Smooth muscle cell (in vitro differentiated cells): ENCODE measurements around the gene TFDP2. TPM values are rescaled to one million over a fixed set of nuclear protein-coding genes. Genes with fewer than 3 reads are reported as not detected.

Experiments
- DNase-seq: peaks from one replicate; lab custom pipeline; 2025; ENCODE audit not compliant: unreplicated experiment; lab: John Stamatoyannopoulos, UW
- H2AFZ ChIP-seq: fragments of 200-600 bp; sonication (generic); 2 replicates; pipeline ENCODE4 v1.6.0; 2016; ENCODE audit warnings: antibody characterized with exemption, low read depth, mild to moderate bottlenecking
- H3F3A ChIP-seq: fragments of 200-600 bp; sonication (generic); 2 replicates; pipeline ENCODE4 v1.6.0; 2017; ENCODE audit warnings: antibody characterized with exemption, low read depth
- H3K27ac ChIP-seq: fragments of 200-600 bp; sonication (generic); 2 replicates; pipeline ENCODE4 v1.5.1; 2016; ENCODE audit warnings: low read depth, mild to moderate bottlenecking
- H3K27me3 ChIP-seq: fragments of 200-600 bp; sonication (generic); 2 replicates; pipeline ENCODE4 v1.6.1; 2016; ENCODE audit warnings: low read depth, mild to moderate bottlenecking
- H3K36me3 ChIP-seq: fragments of 200-600 bp; sonication (generic); 2 replicates; pipeline ENCODE4 v1.5.1; 2016; ENCODE audit warnings: low read depth
- H3K4me1 ChIP-seq: fragments of 200-600 bp; sonication (generic); 2 replicates; pipeline ENCODE4 v1.5.1; 2016; ENCODE audit warnings: low read depth
- H3K4me2 ChIP-seq: fragments of 200-600 bp; sonication (generic); 2 replicates; pipeline ENCODE4 v1.6.0; 2016; ENCODE audit warnings: mild to moderate bottlenecking
- H3K4me3 ChIP-seq: fragments of 200-600 bp; sonication (generic); 2 replicates; pipeline ENCODE4 v1.5.1; 2016; ENCODE audit warnings: mild to moderate bottlenecking
- H3K79me2 ChIP-seq: fragments of 200-600 bp; sonication (generic); 2 replicates; pipeline ENCODE4 v1.6.0; 2016; ENCODE audit warnings: low read depth, mild to moderate bottlenecking
- H3K9ac ChIP-seq: fragments of 200-600 bp; sonication (generic); 2 replicates; pipeline ENCODE4 v1.6.0; 2016; ENCODE audit warnings: low read depth
- H3K9me3 ChIP-seq: fragments of 200-600 bp; sonication (generic); replicated peaks from 2 replicates; pipeline ENCODE4 v1.5.1; 2016; ENCODE audit warnings: low read depth
- H4K20me1 ChIP-seq: fragments of 200-600 bp; sonication (generic); 2 replicates; pipeline ENCODE4 v1.6.0; 2016; ENCODE audit warnings: low read depth
- CTCF ChIP-seq: fragments of 200-600 bp; sonication (generic); IDR thresholded peaks from 2 replicates; pipeline ENCODE4 v1.5.1; 2017; ENCODE audit warnings: borderline replicate concordance, mild to moderate bottlenecking, antibody characterized with exemption; ENCODE audit not compliant: insufficient read depth, poor library complexity, severe bottlenecking
- WGBS: methylation state at CpG from one replicate; pipeline ENCODE4 v1.1.7; 2016; ENCODE audit warnings: low lambda C conversion rate; 5-methylcytosine and 5-hydroxymethylcytosine counted together
- polyA plus RNA-seq: library from polyadenylated mRNA; unstranded; fragments of >200 nt; fragmentation: Nextera tagmentation; extraction: Ambion mirVana; gene quantifications from 2 replicates; pipeline ENCODE4 v1.2.1, GENCODE V29; 2016
- total RNA-seq: library from RNA; depleted of rRNA; stranded (reverse); fragments of >200 nt; gene quantifications from 2 replicates; pipeline ENCODE4 v1.2.3, GENCODE V29; 2014

Gene TFDP2
- total and polyA plus RNA-seq, 2 experiments from 2014 or later, result 39.9 to 54.3 TPM

- Histone ChIP-seq H3F3A (no peaks in the 10 kb centered on the region), H3K27ac (no peak overlapping the region), H4K20me1 (peaks cover 42% of the 10 kb centered on the region), H3K79me2 (no peaks in the 10 kb centered on the region), H3K27me3 (no peaks in the 10 kb centered on the region), H3K4me1 (no peaks in the 10 kb centered on the region), H3K9me3 (no peaks in the 10 kb centered on the region), H2AFZ (no peak overlapping the region), H3K9ac (no peak overlapping the region), H3K4me2 (no peak overlapping the region), H3K4me3 (no peak overlapping the region), H3K36me3 (no peaks in the 10 kb centered on the region)
- WGBS, result 87% methylated on average over 3 of the region's 3 CpGs
- TF ChIP-seq CTCF, result no peak
- DNase-seq, result no peak
These were observed 28.6 kb downstream of the TFDP2 start for GRCh38 chr3:142120707-142121106.

GRCh38 chr3:142118911-142119310, 30.4 kb downstream of the TFDP2 start:
- H3K9me3 ChIP-seq, result no peaks in the 10 kb centered on the region
- H3K27ac ChIP-seq, result no peak overlapping the region
- no peaks in the 10 kb centered on the region for H3K27me3 ChIP-seq
- no peak overlapping the region for H3K9ac ChIP-seq
- H3K4me3 ChIP-seq, result no peak overlapping the region
- TF ChIP-seq CTCF, result no peak
- no peaks in the 10 kb centered on the region for H3K36me3 ChIP-seq
- H3F3A ChIP-seq, result no peaks in the 10 kb centered on the region
- no peaks in the 10 kb centered on the region for H3K79me2 ChIP-seq
- H3K4me2 ChIP-seq, result no peak overlapping the region
- no peak overlapping the region for H2AFZ ChIP-seq
- H4K20me1 ChIP-seq, result peaks cover 42% of the 10 kb centered on the region
- WGBS, result 97% methylated on average over 3 of the region's 3 CpGs
- DNase-seq, result no peak
- no peaks in the 10 kb centered on the region for H3K4me1 ChIP-seq

- Histone ChIP-seq H3K4me2 (no peak overlapping the region), H3K4me1 (no peaks in the 10 kb centered on the region), H2AFZ (no peak overlapping the region), H3K27ac (no peak overlapping the region), H3K36me3 (no peaks in the 10 kb centered on the region), H3K9me3 (no peaks in the 10 kb centered on the region), H3F3A (no peaks in the 10 kb centered on the region), H3K79me2 (no peaks in the 10 kb centered on the region), H3K9ac (no peak overlapping the region), H4K20me1 (peaks cover 35% of the 10 kb centered on the region), H3K27me3 (no peaks in the 10 kb centered on the region), H3K4me3 (no peak overlapping the region)
- no peak for TF ChIP-seq CTCF
- DNase-seq, result no peak
- 83% methylated on average over 8 of the region's 8 CpGs for WGBS
These were observed 32.1 kb downstream of the TFDP2 start for GRCh38 chr3:142117056-142117851.
